ENCODE data around the gene ELFN1.

ELFN1 gene

GRCh38 chr7:1675673-1676549 is 5.8 kb downstream of the ELFN1 start:
- no peak for DNase-seq (ENCODE audit: low spot score)

- no peak for DNase-seq (ENCODE audit: low spot score)
These were observed 6.5 kb downstream of the ELFN1 start for GRCh38 chr7:1676550-1677078.

DNA sequence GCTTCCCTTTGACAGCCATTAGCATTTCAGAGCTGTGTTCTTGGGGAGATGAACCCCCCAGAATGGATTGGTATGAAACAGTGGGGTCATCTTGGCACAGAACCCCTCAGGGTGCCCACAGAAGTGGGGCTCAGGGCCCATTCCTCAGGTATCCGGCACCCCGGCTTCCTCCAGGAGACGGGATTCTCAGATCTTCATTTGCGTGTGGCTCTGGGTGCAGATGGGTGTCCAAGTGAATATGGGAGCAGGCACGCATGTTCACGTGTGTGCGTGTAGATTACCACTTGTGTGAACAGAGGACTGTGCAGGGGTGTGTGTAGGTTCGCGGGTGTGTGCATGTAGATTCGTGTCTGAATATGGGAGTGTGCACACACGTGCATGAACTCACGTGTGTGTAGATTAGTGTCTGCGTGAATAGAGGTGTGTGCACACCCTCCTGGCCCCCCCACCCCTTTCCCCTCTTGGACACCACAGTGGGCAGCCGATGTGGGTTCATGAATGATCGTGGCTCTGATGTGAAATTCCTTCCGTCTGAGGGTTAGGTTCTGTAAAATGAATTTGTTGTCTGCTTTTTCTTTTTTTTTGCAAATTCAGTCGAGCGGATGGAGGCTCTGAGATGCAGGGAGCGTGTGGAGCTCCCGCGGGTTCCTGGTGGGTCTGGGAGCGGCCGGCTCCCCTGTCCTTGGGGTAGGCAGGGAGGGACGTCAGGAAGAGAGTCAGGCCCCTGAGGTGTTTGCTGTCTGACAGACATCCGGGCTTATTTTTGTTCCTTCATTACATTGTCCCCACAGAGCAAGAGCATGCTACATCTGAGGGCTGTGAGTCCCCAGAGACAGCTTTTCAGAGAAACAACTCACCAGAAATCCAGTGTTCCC is 7.4 kb downstream of the ELFN1 start:
- DNase-seq (ENCODE audit: low spot score), result no peak

DNA sequence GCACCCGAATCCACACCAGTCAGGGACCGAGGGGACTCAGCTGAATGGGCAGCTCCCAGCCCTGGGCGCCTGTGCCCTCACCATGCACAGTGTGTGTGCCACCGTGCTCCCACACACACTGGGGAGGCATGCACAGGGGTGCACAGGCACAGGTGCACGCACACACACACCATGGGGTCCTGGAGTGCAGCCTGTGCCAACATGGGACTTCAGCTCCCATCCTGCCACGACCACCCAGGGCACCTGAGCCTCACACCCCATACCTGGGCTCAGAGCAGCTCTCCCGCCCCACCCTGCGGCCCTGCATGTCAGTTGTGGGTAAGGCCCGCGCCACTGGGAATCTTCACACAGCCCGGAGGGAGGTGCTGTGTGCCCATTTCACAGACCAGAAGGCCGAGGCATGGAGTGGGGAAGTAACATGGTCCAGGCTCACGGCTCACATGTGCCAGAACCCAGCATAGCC is 8.0 kb downstream of the ELFN1 start:
- DNase-seq (ENCODE audit: low spot score), result no peak

DNA sequence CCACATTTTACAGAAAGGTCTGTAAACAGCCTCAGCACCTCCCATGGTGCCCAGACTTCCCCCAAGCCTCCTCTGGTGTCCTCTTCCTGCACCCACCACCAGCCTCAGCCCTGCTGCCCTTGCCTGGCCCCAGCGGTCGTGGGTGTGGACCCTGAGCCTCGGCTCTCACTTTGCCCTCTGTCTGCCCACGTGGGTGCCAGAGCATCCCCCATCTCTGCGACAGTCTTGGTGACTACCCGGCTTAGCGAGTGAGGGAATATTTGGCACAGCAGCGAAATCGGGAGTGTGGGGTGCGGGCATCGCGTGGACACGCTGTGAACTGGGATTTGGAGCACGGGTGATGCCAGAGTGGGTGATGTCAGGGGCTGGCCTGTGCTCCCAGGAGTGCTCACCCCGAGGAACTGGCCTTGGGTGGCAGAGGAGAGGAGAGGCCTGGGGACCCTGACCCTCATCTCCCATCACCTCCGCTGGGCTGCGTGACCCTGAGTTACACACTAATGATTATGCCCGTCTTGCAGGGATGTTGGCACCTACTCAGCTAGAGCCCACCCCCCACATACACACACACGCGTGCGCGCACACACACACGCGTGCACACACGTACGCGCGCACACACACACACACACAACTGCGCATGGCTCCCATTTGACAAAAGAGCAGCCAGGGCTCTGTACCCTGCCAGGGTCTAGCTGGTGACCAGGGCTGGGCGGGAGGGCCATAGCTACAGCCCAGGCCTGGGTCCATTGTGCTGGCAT is 8.7 kb downstream of the ELFN1 start:
- DNase-seq (ENCODE audit: low spot score), result no peak

DNA sequence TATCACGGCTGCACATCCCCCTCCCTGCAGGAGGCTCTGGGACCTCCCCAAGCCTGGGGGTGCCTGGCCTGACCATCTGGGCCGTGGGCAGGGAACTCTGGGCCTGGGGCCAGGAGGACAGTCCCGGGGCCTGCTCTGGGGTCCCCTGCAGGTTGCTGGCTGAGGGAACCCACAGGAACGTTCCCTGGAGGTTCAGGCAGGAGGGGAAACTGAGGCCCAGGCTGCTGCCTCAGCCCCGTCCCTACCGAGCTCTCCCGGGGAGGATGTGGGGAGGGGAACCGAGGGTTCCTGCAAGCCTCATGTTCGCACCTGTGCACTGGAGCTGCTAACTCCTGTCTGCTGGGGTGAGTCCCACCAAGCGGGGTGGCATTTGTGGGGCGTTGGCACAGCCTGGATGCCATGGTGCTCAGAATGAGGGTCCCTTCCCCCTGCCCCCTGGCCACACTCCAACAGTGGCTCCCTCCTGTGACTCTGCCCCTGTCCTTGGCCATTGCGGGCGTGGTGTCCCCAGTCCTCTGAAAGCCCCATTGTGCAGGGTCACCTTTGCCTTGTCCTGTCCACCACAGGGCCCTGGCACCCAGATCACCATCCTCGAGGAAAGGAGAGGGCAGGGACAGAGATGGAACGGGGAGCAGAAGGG is 9.4 kb downstream of the ELFN1 start:
- no peak for DNase-seq (ENCODE audit: low spot score)

GRCh38 chr7:1679966-1680730 is 10.1 kb downstream of the ELFN1 start:
- DNase-seq (ENCODE audit: low spot score), result no peak

DNA sequence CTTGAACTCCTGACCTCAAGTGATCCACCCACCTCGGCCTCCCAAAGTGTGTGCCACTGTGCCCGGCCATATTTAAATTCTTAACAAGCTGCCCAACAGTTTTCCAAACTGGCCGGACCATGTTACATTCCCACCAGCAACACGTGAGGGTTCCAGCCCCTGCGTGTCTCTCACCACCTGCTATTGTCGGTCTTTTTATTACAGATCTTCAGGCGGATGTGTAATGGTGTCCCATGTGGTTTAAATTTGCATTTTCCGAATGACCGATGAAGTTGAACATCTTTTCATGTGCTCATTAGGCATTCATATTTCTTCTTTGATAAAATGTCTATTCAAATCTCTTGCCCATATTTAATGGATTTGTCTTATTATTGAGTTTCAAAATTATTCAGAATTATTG is 11.5 kb downstream of the ELFN1 start:
- DNase-seq (ENCODE audit: low spot score), result no peak

DNA sequence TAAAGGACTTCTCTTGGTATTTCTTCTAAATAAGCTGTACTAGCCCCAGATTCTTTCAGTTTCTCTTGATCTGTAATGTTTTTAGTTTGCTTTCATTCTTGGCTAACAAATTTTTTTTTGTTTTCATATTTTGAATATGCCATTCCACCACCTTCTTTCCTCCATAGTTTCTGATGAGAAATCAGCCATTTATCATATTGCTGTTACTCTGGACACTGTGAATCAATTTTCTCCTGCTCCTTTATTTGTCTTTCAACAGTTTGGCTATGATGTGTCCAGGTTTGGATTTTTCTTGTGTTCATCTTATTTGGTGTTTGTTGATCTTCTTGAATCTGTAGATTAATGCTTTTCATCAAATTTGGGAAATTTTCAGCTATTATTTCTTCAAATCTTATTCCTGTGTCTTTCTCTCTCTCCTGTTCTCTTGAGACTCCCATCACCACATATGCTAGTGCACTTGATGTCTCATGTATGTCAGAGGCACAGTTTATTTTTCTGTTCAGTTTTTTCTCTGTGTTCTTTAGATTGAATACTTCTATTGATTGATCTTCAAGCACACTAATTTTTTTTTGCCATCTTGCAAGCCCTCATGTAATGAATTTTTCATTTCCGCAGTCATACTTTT is 15.0 kb downstream of the ELFN1 start:
- DNase-seq (ENCODE audit: low spot score), result no peak

DNA sequence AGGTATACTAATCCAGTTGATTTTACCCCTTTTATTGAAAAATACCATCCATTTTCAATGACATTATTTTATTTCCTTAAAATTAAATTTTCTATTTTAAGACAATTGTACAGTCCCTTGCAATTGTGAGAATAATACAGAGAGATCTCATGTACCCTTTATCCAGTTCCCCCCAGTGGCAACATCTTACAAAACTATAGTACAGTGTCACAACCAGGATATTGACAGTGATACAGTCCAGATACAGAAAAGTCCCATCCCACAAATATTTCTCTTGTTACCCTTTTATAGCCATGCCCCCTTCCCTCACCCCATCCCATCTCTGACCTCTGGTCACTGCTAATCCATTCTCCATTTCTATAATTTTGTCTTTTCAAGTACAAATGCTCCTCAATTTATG is 18.5 kb downstream of the ELFN1 start:
- no peak for DNase-seq (ENCODE audit: low spot score)

DNA sequence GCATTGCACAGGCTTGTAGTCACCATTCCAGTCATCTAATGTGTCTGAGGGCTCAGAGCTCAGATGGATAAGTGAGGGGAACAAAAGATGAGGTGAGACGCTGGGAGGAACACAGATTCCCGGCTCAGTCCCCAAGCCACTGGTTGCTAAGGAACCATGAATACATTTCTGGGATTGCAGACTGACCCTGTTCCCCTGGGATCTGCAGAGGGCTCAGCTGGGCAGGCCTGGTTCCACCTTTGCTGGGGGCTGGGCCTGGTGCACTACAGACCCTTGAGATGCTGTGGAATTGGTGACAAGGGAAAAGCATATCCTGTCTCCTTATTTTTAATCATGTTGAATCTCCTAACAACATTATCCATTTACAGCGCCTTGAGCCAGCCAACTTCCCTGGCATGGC is 19.2 kb downstream of the ELFN1 start:
- DNase-seq (ENCODE audit: low spot score), result no peak

DNA sequence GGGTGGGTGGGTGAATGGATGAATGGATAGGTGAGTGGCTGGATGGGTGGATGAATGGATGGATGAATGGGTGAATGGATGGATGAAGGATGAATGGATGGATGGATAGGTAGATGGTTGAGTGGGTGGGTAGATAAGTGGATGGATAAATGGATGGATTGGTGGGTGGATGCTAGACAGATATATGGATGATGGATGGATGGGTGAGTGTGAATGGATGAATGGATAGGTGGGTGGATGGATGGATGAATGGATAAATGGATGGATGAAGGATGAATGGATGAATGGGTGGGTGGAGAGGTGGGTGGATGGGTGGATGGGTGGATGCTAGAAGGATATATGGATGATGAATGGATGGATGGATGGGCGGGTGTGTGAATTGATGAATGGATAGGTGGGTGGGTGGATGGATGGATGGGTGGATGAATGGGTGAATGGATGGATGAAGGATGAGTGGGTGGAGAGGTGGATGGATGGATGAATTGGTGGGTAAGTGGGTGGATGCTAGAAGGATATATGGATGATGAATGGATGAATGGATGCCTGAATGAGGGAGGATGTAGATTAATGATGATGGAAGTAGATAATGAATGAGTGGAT is 20.4 kb downstream of the ELFN1 start:
- DNase-seq (ENCODE audit: low spot score), result no peak

DNA sequence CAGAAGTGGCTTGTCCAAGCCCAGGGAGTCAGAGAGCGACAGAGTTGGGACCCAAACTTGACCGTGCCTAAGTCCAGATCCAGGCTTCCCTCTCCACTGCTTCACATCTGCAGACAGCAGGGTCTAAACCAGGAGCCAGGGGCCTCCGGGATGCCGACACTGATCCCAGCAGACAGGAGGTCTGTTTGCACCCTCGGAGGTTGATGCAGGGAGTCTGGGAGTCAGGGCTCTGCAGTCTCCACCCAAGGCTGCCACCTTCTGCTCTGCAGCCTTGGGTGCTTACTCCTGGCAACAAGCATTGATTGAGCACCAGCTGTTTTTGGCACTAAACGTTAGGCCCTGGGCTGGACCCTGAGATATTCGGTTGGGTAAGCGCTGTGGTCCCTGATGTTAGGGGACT is 21.0 kb downstream of the ELFN1 start:
- no peak for DNase-seq (ENCODE audit: low spot score)

GRCh38 chr7:1691601-1692514 is 21.8 kb downstream of the ELFN1 start:
- no peak for DNase-seq (ENCODE audit: low spot score)

DNA sequence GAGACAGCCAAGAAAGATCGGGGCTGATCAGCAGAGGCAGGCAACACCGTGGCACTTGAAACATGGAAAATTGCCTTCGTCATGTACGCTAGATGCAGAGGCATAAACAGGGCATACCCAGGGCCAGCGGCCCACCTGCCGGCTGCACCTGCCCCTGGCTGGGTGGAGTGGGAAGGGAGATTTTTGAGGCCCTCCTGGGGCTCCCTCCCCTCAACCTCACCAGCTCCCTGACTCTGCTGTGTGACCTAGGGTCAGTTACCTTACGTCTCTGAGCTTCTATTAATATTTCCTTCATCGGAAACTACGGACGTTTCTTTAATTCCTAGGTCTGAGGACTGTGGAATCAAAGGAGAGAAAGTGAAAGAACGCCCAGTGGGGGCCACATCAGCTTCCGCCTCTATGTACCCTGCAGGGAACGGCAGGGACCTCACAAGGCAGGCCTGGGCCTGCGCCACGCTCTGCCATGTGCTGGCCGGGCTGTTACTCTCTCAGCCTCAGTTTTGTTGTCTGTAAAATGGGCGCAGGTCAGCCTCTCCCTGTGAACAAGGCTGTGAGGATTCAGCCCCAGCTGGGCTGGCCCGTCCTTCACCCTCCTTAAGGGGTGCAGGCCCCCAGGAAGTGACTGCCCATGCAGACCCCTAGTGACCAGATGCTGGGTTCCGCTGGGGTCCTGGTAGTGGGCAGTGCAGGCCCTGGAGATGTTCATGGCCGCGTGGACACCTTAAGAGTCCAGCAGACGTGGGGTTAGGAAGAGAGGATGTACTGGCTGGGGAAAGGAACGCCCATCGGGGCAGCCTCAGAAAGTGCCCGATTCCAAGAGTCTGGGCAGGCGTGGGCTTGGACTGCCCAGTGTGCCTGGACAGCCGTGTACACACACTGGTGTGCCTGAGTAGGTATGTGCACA is 22.7 kb downstream of the ELFN1 start:
- no peak for DNase-seq (ENCODE audit: low spot score)

- DNase-seq (ENCODE audit: low spot score), result no peak
These were observed 23.4 kb downstream of the ELFN1 start for GRCh38 chr7:1693419-1693990.

DNA sequence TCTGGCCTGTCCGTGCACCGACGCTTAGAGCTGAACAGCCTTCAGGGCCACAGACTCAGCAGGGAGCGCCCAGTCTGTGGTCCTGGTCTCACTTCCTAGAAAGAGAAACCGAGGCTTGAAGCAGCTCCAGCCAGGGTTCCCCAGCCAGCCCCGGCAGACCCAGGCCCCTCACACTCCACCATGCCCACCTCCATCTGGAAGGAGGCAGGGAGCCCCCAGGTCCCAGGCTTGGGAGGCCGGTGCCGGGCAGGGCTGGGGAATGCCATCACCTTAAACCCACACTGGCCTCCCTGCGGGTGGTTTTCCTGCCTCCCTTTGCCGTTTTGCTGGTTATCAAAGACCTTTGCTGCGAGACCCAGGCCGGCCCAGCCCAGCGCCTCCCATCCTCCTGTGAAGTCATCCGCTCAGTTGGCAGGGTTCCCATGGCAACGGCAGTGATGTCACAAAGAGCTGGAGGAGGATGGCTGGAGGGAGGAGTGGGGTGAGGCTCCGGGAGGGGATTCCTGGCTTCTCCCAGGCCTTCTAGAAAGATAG is 24.0 kb downstream of the ELFN1 start:
- DNase-seq (ENCODE audit: low spot score), result no peak
